K562 (cell line): Measurements from ENCODE around the gene SPATS2. TPM values are rescaled to one million over a fixed set of nuclear protein-coding genes. Genes with fewer than 3 reads are reported as not detected.
A peak's percentile ranks its signal among the peaks of the same experiment; 100 is the strongest.
"Not testable (repeated sequence)": the region's sequence is repeated elsewhere in the genome, so short reads cannot be mapped to it uniquely, and the experiment has no call there.

Experiments used
- ATAC-seq: fragments of 200-7000 bp; cut with Tn5 transposase; 3 replicates; pipeline ENCODE4 v1.9.1; 2020; ENCODE audit warnings: moderate library complexity
- BruUV-seq: library from RNA; stranded (reverse); fragments of 400-500 nt; replicated peaks from 2 replicates; lab custom pipeline; 2021; lab: Mats Ljungman, UMichigan
- CTCF ChIA-PET: fragments of 300-600 bp; formaldehyde crosslinking; extraction: SDS; loops from one replicate; lab custom pipeline; 2021; ENCODE audit warnings: low intra/inter-chr PET ratio; lab: Yijun Ruan, JAX
- POLR2A ChIA-PET: fragments of 300-600, 350-650 bp; sonication (Branson Sonifier 250); formaldehyde crosslinking; extraction: SDS; loops from one replicate; lab custom pipeline; 2021; ENCODE audit warnings: antibody characterized with exemption, inconsistent platforms; lab: Yijun Ruan, JAX
- DNase-seq, 4 experiments: peaks; one replicate each; pipeline versions ENCODE4 v3.0.0 to v3.0.0-alpha.2; 2011 to 2018; ENCODE audit warnings: low spot score in 3 of 4, mixed read lengths in 3 of 4; ENCODE audit errors: extremely low read depth in 1 of 4
- FAIRE-seq: peaks from 2 replicates; lab custom pipeline; 2011; peaks lifted over from hg19 to GRCh38; lab: Jason Lieb, UNC
- H2AFZ ChIP-seq: 2 replicates; pipeline ENCODE4 v1.6.0; 2011; ENCODE audit warnings: low read depth, low read length, control low read depth, inconsistent platforms
- H3K27ac ChIP-seq: fragments of 200-600 bp; 3 replicates; pipeline ENCODE4 v1.8.0; 2011; ENCODE audit warnings: low read depth, mild to moderate bottlenecking, control low read depth, inconsistent platforms, low read length, moderate library complexity, mixed read lengths; ENCODE audit errors: extremely low read depth
- H3K27me3 ChIP-seq, 2 experiments: fragments of 300-600 bp in 1 of 2; 2 replicates in 1 of 2; 3 replicates in 1 of 2; pipeline versions ENCODE4 v1.6.0 to v1.8.0; 2011; ENCODE audit warnings: inconsistent platforms in 2 of 2, low read length in 2 of 2, mild to moderate bottlenecking in 1 of 2, mixed read lengths in 1 of 2, moderate library complexity in 1 of 2; ENCODE audit not compliant: control insufficient read depth in 2 of 2, insufficient read depth in 2 of 2
- H3K36me3 ChIP-seq: fragments of 300-600 bp; 3 replicates; pipeline ENCODE4 v1.8.0; 2011; ENCODE audit warnings: mild to moderate bottlenecking, low read length, inconsistent platforms; ENCODE audit not compliant: control insufficient read depth, insufficient read depth
- H3K4me1 ChIP-seq, 2 experiments: fragments of 200-600 bp in 1 of 2; replicated peaks in 1 of 2; 2 replicates in 1 of 2; 3 replicates in 1 of 2; pipeline versions ENCODE4 v1.5.1 to v1.8.0; 2011; ENCODE audit warnings: inconsistent platforms in 2 of 2, low read length in 2 of 2, mild to moderate bottlenecking in 1 of 2, mixed read lengths in 1 of 2, moderate library complexity in 1 of 2; ENCODE audit not compliant: control insufficient read depth in 2 of 2, insufficient read depth in 2 of 2
- H3K4me2 ChIP-seq: 2 replicates; pipeline ENCODE4 v1.6.1; 2011; ENCODE audit warnings: low read length, control low read depth, inconsistent platforms, mixed read lengths; ENCODE audit not compliant: insufficient read depth
- H3K4me3 ChIP-seq: fragments of 200-600 bp; sonication (generic), shearing (Covaris generic); 2 replicates; pipeline ENCODE4 v1.5.1; 2016; ENCODE audit warnings: control low read depth, inconsistent platforms
- H3K79me2 ChIP-seq: fragments of 200-600 bp; 3 replicates; pipeline ENCODE4 v1.8.0; 2011; ENCODE audit warnings: low read length, inconsistent platforms; ENCODE audit not compliant: control insufficient read depth, insufficient read depth
- H3K9ac ChIP-seq, 2 experiments: 2 replicates each; pipeline versions ENCODE4 v1.6.0 to v1.6.1; 2011; ENCODE audit warnings: low read depth in 2 of 2, low read length in 2 of 2, control low read depth in 1 of 2, inconsistent platforms in 1 of 2, mild to moderate bottlenecking in 1 of 2, mixed read lengths in 1 of 2; ENCODE audit not compliant: insufficient read depth in 1 of 2
- H3K9me1 ChIP-seq: one replicate; pipeline ENCODE4 v1.6.0; 2011; ENCODE audit warnings: inconsistent platforms, mild to moderate bottlenecking, low read length, moderate library complexity; ENCODE audit not compliant: control insufficient read depth, insufficient read depth
- H3K9me3 ChIP-seq: replicated peaks from 2 replicates; pipeline ENCODE4 v1.5.1; 2011; ENCODE audit warnings: low read depth, low read length, inconsistent platforms; ENCODE audit not compliant: control insufficient read depth, insufficient read depth
- H4K20me1 ChIP-seq: replicated peaks from 2 replicates; pipeline ENCODE4 v1.6.1; 2011; ENCODE audit warnings: low read length, inconsistent platforms, mixed read lengths; ENCODE audit not compliant: control insufficient read depth, insufficient read depth
- MNT ChIP-seq, 2 experiments: fragments of 450-650 bp; conservative IDR thresholded peaks; 2 replicates each; pipeline ENCODE4 v1.6.1; 2017; ENCODE audit warnings: mild to moderate bottlenecking in 2 of 2, moderate library complexity in 2 of 2
- POLR2G ChIP-seq: fragments of 200-400 bp; formaldehyde crosslinking; IDR thresholded peaks from 2 replicates; pipeline ENCODE4 v1.6.1; 2017; ENCODE audit warnings: low read depth, mild to moderate bottlenecking, antibody characterized with exemption, low read length, moderate library complexity
- RBFOX2 ChIP-seq: fragments of 200-400 bp; formaldehyde crosslinking; IDR thresholded peaks from 2 replicates; pipeline ENCODE4 v1.6.1; 2017; ENCODE audit warnings: low read depth, mild to moderate bottlenecking, low read length, moderate library complexity
- XRCC4 ChIP-seq: IDR thresholded peaks from one replicate; pipeline ENCODE4 v1.6.1; 2011; ENCODE audit not compliant: insufficient read depth, insufficient read length; ENCODE audit errors: extremely low read depth
- ZBTB33 ChIP-seq: sonication (generic); formaldehyde crosslinking; IDR thresholded peaks from 2 replicates; pipeline ENCODE4 v1.8.1; 2023; ENCODE audit warnings: mild to moderate bottlenecking, missing genetic modification reagents
- WGBS: fragments of 100-300 bp; shearing (Covaris generic); methylation state at CpG from one replicate; pipeline ENCODE4 v1.1.6; 2016; ENCODE audit warnings: low coverage, mixed read lengths; ENCODE audit not compliant: insufficient coverage; ENCODE audit errors: missing lambda C conversion rate; 5-methylcytosine and 5-hydroxymethylcytosine counted together
- in situ Hi-C: fragments of 300-500 bp; cut with MboI; formaldehyde crosslinking; loops from 4 replicates; pipeline ENCODE4 v1.15.0; 2018; ENCODE audit warnings: inconsistent platforms, mixed read lengths
- intact Hi-C: fragments of 100-400 bp; cut with micrococcal nuclease; formaldehyde crosslinking; loops from 2 replicates; pipeline ENCODE4 v1.14.2; 2022
- polyA plus RNA-seq, 8 experiments: library from polyadenylated mRNA; depleted of rRNA in 4 of 8; stranded (reverse) in 5 of 8; unstranded in 3 of 8; fragments of >200 nt; fragmentation: Nextera tagmentation in 2 of 8; fragmentation: Illumina TruSeq in 1 of 8; extraction: Ambion mirVana in 2 of 8; extraction: Trizol in 1 of 8; gene quantifications; 2 replicates each; pipeline versions ENCODE4 v1.2.1 to v1.2.3, GENCODE V29; 2011 to 2014; ENCODE audit warnings: inconsistent platforms in 1 of 8, missing spikeins in 1 of 8
- total RNA-seq, 7 experiments: library from RNA; depleted of rRNA in 6 of 7; stranded (reverse); fragments of >200 nt in 6 of 7; fragmentation: Illumina TruSeq in 2 of 7; extraction: Trizol in 2 of 7; gene quantifications; 2 replicates each; pipeline versions ENCODE4 v1.2.1 to v1.2.3, GENCODE V29; 2011 to 2021; ENCODE audit warnings: low replicate concordance in 1 of 7

SPATS2 gene
- total and polyA plus RNA-seq, 9 of the 15 experiments (the other 6 are each of a cell fraction or from before 2014, with no cell fraction given) = 5.4 to 48.2 (median 17.5) TPM

GRCh38 chr12:49332891-49333371 lies 34.3 kb upstream of the SPATS2 start:
- in situ Hi-C loops (no loop called here), intact Hi-C loops (no loop called here)
- TF ChIP-seq RBFOX2 (0 out of 2 replicates have a peak, but pooled peaks have one; percentile 21), XRCC4 (no peak), POLR2G (peak; percentile 62), MNT (conservative IDR thresholded peaks at IDR 0.05) (no peak), ZBTB33 (peak; percentile 77; the same call in 1 of the 2 replicates)
- Histone ChIP-seq H3K4me1 (peaks cover 6 to 36% of the 10 kb centered on the region in 2 experiments), H3K27me3 (no peaks in the 10 kb centered on the region), H2AFZ (no peak overlapping the region), H4K20me1 (no peaks in the 10 kb centered on the region), H3K4me2 (no peak overlapping the region), H3K4me3 (no peak overlapping the region), H3K27ac (no peak overlapping the region), H3K9ac (no peak overlapping the region), H3K79me2 (no peaks in the 10 kb centered on the region), H3K9me1 (peaks cover 3% of the 10 kb centered on the region), H3K36me3 (peaks cover 33% of the 10 kb centered on the region; the same call in 2 of the 3 replicates), H3K9me3 (no peaks in the 10 kb centered on the region)
- no TSS peak for BruUV-seq
- DNase-seq (no peak), FAIRE-seq (no peak), ATAC-seq (no peak)
- POLR2A ChIA-PET = interaction anchor here (0.5 to 2.4 kb wide), 5 partner anchors 8 to 211 kb away, joined by 3 to 32 read pairs (median 6); partner anchors contain the start of genes PRPH and TROAP
- CTCF ChIA-PET = interaction anchor here (1.3 to 1.5 kb wide), 2 partner anchors 10 to 45 kb away, joined by 4 to 9 read pairs; no protein-coding TSS in a partner anchor
- 94% methylated on average over 22 of the region's 40 CpGs for WGBS

GRCh38 chr12:49333778-49334177 lies 33.5 kb upstream of the SPATS2 start:
- in situ Hi-C loops, H3K79me2 ChIP-seq, H3K9ac ChIP-seq, DNase-seq, H4K20me1 ChIP-seq, H3K4me2 ChIP-seq, H3K4me3 ChIP-seq, H2AFZ ChIP-seq, H3K9me3 ChIP-seq, BruUV-seq, intact Hi-C loops, FAIRE-seq, H3K9me1 ChIP-seq, H3K27me3 ChIP-seq, ATAC-seq, H3K27ac ChIP-seq: not testable (repeated sequence)
- peaks cover 11 to 38% of the 10 kb centered on the region in 2 experiments for H3K4me1 ChIP-seq
- ChIA-PET POLR2A (interaction anchor here (1.4 kb wide), 1 partner anchor 9 kb away, joined by 6 read pairs; no protein-coding TSS in a partner anchor), CTCF (interaction anchor here (1.3 to 1.5 kb wide), 2 partner anchors 9 to 45 kb away, joined by 4 to 9 read pairs; no protein-coding TSS in a partner anchor)
- H3K36me3 ChIP-seq = peaks cover 32% of the 10 kb centered on the region; the same call in 2 of the 3 replicates
- WGBS = 81% methylated on average over 17 of the region's 21 CpGs
